Measurements from ENCODE around the gene UBE2R2.
A peak's percentile ranks its signal among the peaks of the same experiment; 100 is the strongest.
"Not testable (repeated sequence)": the region's sequence is repeated elsewhere in the genome, so short reads cannot be mapped to it uniquely, and the experiment has no call there.

The UBE2R2 gene

GRCh38 chr9:33816327-33817252 lies at the start of gene UBE2R2:
UBE2R2 (plus strand) TSS chr9:33817160; CDS start chr9:33817758, 598 bp downstream.
- in situ Hi-C loops (cut with MboI; ENCODE audit: low pct_unique_long_range_greater_than_20kb, low sequenced_read_pairs), result no loop called here
- DNase-seq, result peak; percentile 93

GRCh38 chr9:33770156-33770880 lies 46.6 kb upstream of the UBE2R2 start:
- DNase-seq; in situ Hi-C loops (cut with MboI; ENCODE audit: low pct_unique_long_range_greater_than_20kb, low sequenced_read_pairs): not testable (repeated sequence)

GRCh38 chr9:33773135-33773534 lies 43.8 kb upstream of the UBE2R2 start:
- DNase-seq; in situ Hi-C loops (cut with MboI; ENCODE audit: low pct_unique_long_range_greater_than_20kb, low sequenced_read_pairs): not testable (repeated sequence)

- in situ Hi-C loops (cut with MboI; ENCODE audit: low pct_unique_long_range_greater_than_20kb, low sequenced_read_pairs); DNase-seq: not testable (repeated sequence)
Measured at GRCh38 chr9:33774074-33774659, 42.8 kb upstream of the UBE2R2 start.

- DNase-seq, result no peak
- in situ Hi-C loops (cut with MboI; ENCODE audit: low pct_unique_long_range_greater_than_20kb, low sequenced_read_pairs), result no loop called here
Measured at GRCh38 chr9:33776578-33776977, 40.4 kb upstream of the UBE2R2 start.

- in situ Hi-C loops (cut with MboI; ENCODE audit: low pct_unique_long_range_greater_than_20kb, low sequenced_read_pairs), result no loop called here
- peak; percentile 59 for DNase-seq
Measured at GRCh38 chr9:33778700-33779351, 38.1 kb upstream of the UBE2R2 start.

GRCh38 chr9:33780276-33780675 lies 36.7 kb upstream of the UBE2R2 start:
- no peak for DNase-seq
- in situ Hi-C loops (cut with MboI; ENCODE audit: low pct_unique_long_range_greater_than_20kb, low sequenced_read_pairs), result no loop called here

- in situ Hi-C loops (cut with MboI; ENCODE audit: low pct_unique_long_range_greater_than_20kb, low sequenced_read_pairs), result no loop called here
- no peak for DNase-seq
Measured at GRCh38 chr9:33781736-33782135, 35.2 kb upstream of the UBE2R2 start.

- no peak for DNase-seq
- in situ Hi-C loops (cut with MboI; ENCODE audit: low pct_unique_long_range_greater_than_20kb, low sequenced_read_pairs), result no loop called here
Measured at GRCh38 chr9:33782395-33783152, 34.4 kb upstream of the UBE2R2 start.

GRCh38 chr9:33785914-33786313 lies 31.0 kb upstream of the UBE2R2 start:
- peak; percentile 30 for DNase-seq
- in situ Hi-C loops (cut with MboI; ENCODE audit: low pct_unique_long_range_greater_than_20kb, low sequenced_read_pairs), result no loop called here

- DNase-seq, result no peak
- in situ Hi-C loops (cut with MboI; ENCODE audit: low pct_unique_long_range_greater_than_20kb, low sequenced_read_pairs), result no loop called here
Measured at GRCh38 chr9:33786681-33787080, 30.3 kb upstream of the UBE2R2 start.

GRCh38 chr9:33787839-33788238 lies 29.1 kb upstream of the UBE2R2 start:
- in situ Hi-C loops (cut with MboI; ENCODE audit: low pct_unique_long_range_greater_than_20kb, low sequenced_read_pairs), result no loop called here
- no peak for DNase-seq

GRCh38 chr9:33789429-33789828 lies 27.5 kb upstream of the UBE2R2 start:
- DNase-seq; in situ Hi-C loops (cut with MboI; ENCODE audit: low pct_unique_long_range_greater_than_20kb, low sequenced_read_pairs): not testable (repeated sequence)

- DNase-seq, result no peak
- in situ Hi-C loops (cut with MboI; ENCODE audit: low pct_unique_long_range_greater_than_20kb, low sequenced_read_pairs), result no loop called here
Measured at GRCh38 chr9:33791117-33791516, 25.8 kb upstream of the UBE2R2 start.

GRCh38 chr9:33793496-33793895 lies 23.5 kb upstream of the UBE2R2 start:
- in situ Hi-C loops (cut with MboI; ENCODE audit: low pct_unique_long_range_greater_than_20kb, low sequenced_read_pairs); DNase-seq: not testable (repeated sequence)

GRCh38 chr9:33794560-33794959 lies 22.4 kb upstream of the UBE2R2 start:
- in situ Hi-C loops (cut with MboI; ENCODE audit: low pct_unique_long_range_greater_than_20kb, low sequenced_read_pairs), result no loop called here

GRCh38 chr9:33795281-33795680 lies 21.7 kb upstream of the UBE2R2 start, which contains the start of gene PRSS3:
PRSS3 (plus strand) TSS chr9:33795561; CDS start chr9:33795574, 13 bp downstream.
- DNase-seq, result no peak
- in situ Hi-C loops (cut with MboI; ENCODE audit: low pct_unique_long_range_greater_than_20kb, low sequenced_read_pairs), result no loop called here

More at GRCh38 chr9:33794560-33794959, 22.4 kb upstream of the UBE2R2 start:
- DNase-seq, result no peak

GRCh38 chr9:33795819-33796218 lies 21.1 kb upstream of the UBE2R2 start:
- no peak for DNase-seq
- in situ Hi-C loops (cut with MboI; ENCODE audit: low pct_unique_long_range_greater_than_20kb, low sequenced_read_pairs), result no loop called here

Data from KBM-7 (cell line).